ENCODE measurements around the gene SH3RF3. TPM values are rescaled to one million over a fixed set of nuclear protein-coding genes. Genes with fewer than 3 reads are reported as not detected.

SH3RF3 gene
- total RNA-seq, 1 donor from 2014 or later = 7.3 TPM

DNA sequence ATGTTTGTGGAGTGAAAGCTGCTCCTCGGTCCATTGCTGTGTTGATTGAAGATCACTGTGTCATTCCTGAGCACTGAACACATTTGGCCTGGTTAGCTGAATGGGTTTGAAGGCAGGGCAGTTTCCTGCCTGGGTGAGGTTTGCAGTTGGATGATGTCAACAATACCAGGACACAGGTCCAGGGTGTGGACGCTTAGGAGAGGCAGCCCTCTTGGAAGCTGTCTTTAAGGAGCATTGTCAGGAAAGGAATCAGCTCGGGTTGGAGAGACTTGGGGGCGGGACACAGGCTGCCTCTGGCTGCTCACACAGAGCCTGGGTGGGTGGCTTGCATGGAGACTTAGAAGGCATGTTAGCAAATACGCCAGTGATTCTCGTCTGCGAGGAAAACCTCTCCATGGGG lies 247.1 kb downstream of the SH3RF3 start:
- H2AFZ ChIP-seq (ENCODE audit: low read depth, low read length) = no peak overlapping the region
- TF ChIP-seq, protein P1, sequence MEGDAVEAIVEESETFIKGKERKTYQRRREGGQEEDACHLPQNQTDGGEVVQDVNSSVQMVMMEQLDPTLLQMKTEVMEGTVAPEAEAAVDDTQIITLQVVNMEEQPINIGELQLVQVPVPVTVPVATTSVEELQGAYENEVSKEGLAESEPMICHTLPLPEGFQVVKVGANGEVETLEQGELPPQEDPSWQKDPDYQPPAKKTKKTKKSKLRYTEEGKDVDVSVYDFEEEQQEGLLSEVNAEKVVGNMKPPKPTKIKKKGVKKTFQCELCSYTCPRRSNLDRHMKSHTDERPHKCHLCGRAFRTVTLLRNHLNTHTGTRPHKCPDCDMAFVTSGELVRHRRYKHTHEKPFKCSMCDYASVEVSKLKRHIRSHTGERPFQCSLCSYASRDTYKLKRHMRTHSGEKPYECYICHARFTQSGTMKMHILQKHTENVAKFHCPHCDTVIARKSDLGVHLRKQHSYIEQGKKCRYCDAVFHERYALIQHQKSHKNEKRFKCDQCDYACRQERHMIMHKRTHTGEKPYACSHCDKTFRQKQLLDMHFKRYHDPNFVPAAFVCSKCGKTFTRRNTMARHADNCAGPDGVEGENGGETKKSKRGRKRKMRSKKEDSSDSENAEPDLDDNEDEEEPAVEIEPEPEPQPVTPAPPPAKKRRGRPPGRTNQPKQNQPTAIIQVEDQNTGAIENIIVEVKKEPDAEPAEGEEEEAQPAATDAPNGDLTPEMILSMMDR (IDR thresholded peaks at IDR 0.05; ENCODE audit: insufficient read depth, low read depth, low read length) = no peak
- no peak for TF ChIP-seq EZH2 (IDR thresholded peaks at IDR 0.05; ENCODE audit: insufficient read depth, low read length)
- no peak overlapping the region for H3K9ac ChIP-seq (ENCODE audit: low read length)
- no peaks in the 10 kb centered on the region for H3K9me3 ChIP-seq (ENCODE audit: insufficient read depth, low read depth, low read length)
- H3K4me3 ChIP-seq (ENCODE audit: insufficient read depth, low read depth, low read length) = no peak overlapping the region
- H3K27ac Mint-ChIP-seq (ENCODE audit: unreplicated experiment) = no peak overlapping the region
- H3K36me3 ChIP-seq (ENCODE audit: insufficient read depth, low read length) = no peaks in the 10 kb centered on the region
- no peak overlapping the region for H3K4me3 Mint-ChIP-seq (ENCODE audit: unreplicated experiment)
- H3K4me1 Mint-ChIP-seq (ENCODE audit: low read depth, unreplicated experiment) = peaks cover 15% of the 10 kb centered on the region
- peak; percentile 23 for DNase-seq (ENCODE audit: low read depth)
- FAIRE-seq = no peak
- peaks cover 6% of the 10 kb centered on the region for H3K36me3 Mint-ChIP-seq (ENCODE audit: low read depth, unreplicated experiment)
- H3K27me3 ChIP-seq (ENCODE audit: insufficient read depth, low read length) = no peaks in the 10 kb centered on the region
- no peaks in the 10 kb centered on the region for H3K79me2 ChIP-seq (ENCODE audit: insufficient read depth, low read length)
- peaks cover 7% of the 10 kb centered on the region for H3K4me1 ChIP-seq (ENCODE audit: insufficient read depth, low read length)
- peaks cover 36% of the 10 kb centered on the region for H3K27me3 Mint-ChIP-seq (ENCODE audit: low read depth, unreplicated experiment)
- H4K20me1 ChIP-seq (ENCODE audit: insufficient read depth, low read length) = peaks cover 34% of the 10 kb centered on the region
- H3K27ac ChIP-seq (ENCODE audit: low read depth, low read length) = no peak overlapping the region
- H3K4me2 ChIP-seq (ENCODE audit: low read length) = no peak overlapping the region
- H3K9me3 Mint-ChIP-seq (ENCODE audit: unreplicated experiment) = no peaks in the 10 kb centered on the region

DNA sequence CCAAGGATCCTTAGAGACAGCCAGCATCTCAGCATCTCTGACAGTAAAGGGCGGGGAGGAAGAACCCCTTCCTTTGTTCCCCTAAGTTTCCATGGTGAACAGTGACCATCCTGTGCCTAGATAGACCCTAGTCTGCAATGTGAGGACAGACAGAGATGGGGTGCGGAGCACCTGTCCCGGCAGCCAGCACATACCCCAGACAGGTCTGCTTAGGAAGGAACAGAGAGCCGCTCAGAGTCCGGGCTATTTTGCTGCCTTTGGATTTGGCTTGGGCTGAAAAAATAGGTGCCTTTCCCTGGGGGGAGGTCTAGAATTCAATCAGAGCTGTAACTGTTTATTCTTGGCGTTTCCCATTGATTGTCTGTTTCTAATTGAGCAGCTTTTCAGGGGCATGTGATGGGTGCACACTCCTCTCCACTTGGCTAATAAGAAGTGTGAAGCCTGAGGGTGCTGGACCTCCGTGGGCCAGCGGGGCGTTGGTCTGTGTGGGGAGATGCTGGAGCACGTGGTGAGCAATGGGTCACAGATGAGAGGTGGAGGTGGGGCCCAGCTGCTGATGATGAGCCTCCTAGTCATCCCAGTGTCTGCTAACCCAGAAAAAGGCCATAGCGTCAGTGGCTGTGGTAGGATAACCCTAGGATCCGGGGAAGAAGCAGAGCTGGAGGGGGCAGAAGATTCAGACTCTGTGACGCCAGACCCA lies 247.9 kb downstream of the SH3RF3 start:
- Mint-ChIP-seq H3K27me3 (ENCODE audit: low read depth, unreplicated experiment) (peaks cover 36% of the 10 kb centered on the region), H3K4me1 (ENCODE audit: low read depth, unreplicated experiment) (peaks cover 24% of the 10 kb centered on the region), H3K36me3 (ENCODE audit: low read depth, unreplicated experiment) (peaks cover 12% of the 10 kb centered on the region), H3K27ac (ENCODE audit: unreplicated experiment) (no peak overlapping the region), H3K9me3 (ENCODE audit: unreplicated experiment) (no peaks in the 10 kb centered on the region), H3K4me3 (ENCODE audit: unreplicated experiment) (no peak overlapping the region)
- Histone ChIP-seq H3K9ac (ENCODE audit: low read length) (no peak overlapping the region), H2AFZ (ENCODE audit: low read depth, low read length) (no peak overlapping the region), H3K27ac (ENCODE audit: low read depth, low read length) (no peak overlapping the region), H3K36me3 (ENCODE audit: insufficient read depth, low read length) (no peaks in the 10 kb centered on the region), H3K27me3 (ENCODE audit: insufficient read depth, low read length) (no peaks in the 10 kb centered on the region), H3K4me2 (ENCODE audit: low read length) (no peak overlapping the region), H3K4me3 (ENCODE audit: insufficient read depth, low read depth, low read length) (no peak overlapping the region), H3K4me1 (ENCODE audit: insufficient read depth, low read length) (peaks cover 7% of the 10 kb centered on the region), H3K79me2 (ENCODE audit: insufficient read depth, low read length) (no peaks in the 10 kb centered on the region), H3K9me3 (ENCODE audit: insufficient read depth, low read depth, low read length) (no peaks in the 10 kb centered on the region), H4K20me1 (ENCODE audit: insufficient read depth, low read length) (peaks cover 36% of the 10 kb centered on the region)
- no peak for FAIRE-seq
- TF ChIP-seq EZH2 (IDR thresholded peaks at IDR 0.05; ENCODE audit: insufficient read depth, low read length) = no peak
- TF ChIP-seq, protein P1 (IDR thresholded peaks at IDR 0.05; ENCODE audit: insufficient read depth, low read depth, low read length) = no peak
- DNase-seq (ENCODE audit: low read depth) = no peak

DNA sequence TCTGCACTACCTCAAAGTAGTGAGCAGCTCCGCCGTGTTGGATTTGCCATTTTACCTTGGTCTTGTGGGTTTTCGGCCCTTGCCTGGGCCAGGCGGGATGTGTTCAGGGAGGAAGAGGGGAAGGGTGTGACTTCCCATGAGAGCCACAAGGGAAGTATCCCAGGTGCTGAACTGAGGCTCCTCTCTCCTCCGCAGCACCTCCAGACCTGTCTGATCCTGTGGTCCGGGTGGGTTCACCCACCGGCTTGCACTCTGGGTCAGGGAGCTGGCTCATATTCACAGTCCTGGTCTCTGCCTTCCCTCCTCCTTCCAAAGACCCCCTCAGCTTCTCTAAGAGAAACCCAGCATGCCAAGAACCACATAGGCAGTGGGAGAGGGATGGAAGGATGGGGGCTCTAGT lies 249.0 kb downstream of the SH3RF3 start:
- H3K9ac ChIP-seq (ENCODE audit: low read length) = no peak overlapping the region
- Mint-ChIP-seq H3K4me1 (ENCODE audit: low read depth, unreplicated experiment) (peaks cover 32% of the 10 kb centered on the region), H3K4me3 (ENCODE audit: unreplicated experiment) (no peak overlapping the region), H3K27ac (ENCODE audit: unreplicated experiment) (no peak overlapping the region), H3K36me3 (ENCODE audit: low read depth, unreplicated experiment) (peaks cover 11% of the 10 kb centered on the region), H3K9me3 (ENCODE audit: unreplicated experiment) (no peaks in the 10 kb centered on the region), H3K27me3 (ENCODE audit: low read depth, unreplicated experiment) (peaks cover 35% of the 10 kb centered on the region)
- peaks cover 44% of the 10 kb centered on the region for H4K20me1 ChIP-seq (ENCODE audit: insufficient read depth, low read length)
- no peak overlapping the region for H3K27ac ChIP-seq (ENCODE audit: low read depth, low read length)
- TF ChIP-seq EZH2 (IDR thresholded peaks at IDR 0.05; ENCODE audit: insufficient read depth, low read length) = no peak
- TF ChIP-seq, protein P1 (IDR thresholded peaks at IDR 0.05; ENCODE audit: insufficient read depth, low read depth, low read length) = no peak
- H3K27me3 ChIP-seq (ENCODE audit: insufficient read depth, low read length) = no peaks in the 10 kb centered on the region
- FAIRE-seq = no peak
- no peaks in the 10 kb centered on the region for H3K79me2 ChIP-seq (ENCODE audit: insufficient read depth, low read length)
- H3K4me3 ChIP-seq (ENCODE audit: insufficient read depth, low read depth, low read length) = no peak overlapping the region
- no peaks in the 10 kb centered on the region for H3K36me3 ChIP-seq (ENCODE audit: insufficient read depth, low read length)
- no peak overlapping the region for H3K4me2 ChIP-seq (ENCODE audit: low read length)
- no peaks in the 10 kb centered on the region for H3K9me3 ChIP-seq (ENCODE audit: insufficient read depth, low read depth, low read length)
- no peak for DNase-seq (ENCODE audit: low read depth)
- H3K4me1 ChIP-seq (ENCODE audit: insufficient read depth, low read length) = peaks cover 7% of the 10 kb centered on the region
- no peak overlapping the region for H2AFZ ChIP-seq (ENCODE audit: low read depth, low read length)
